GM12875 (cell line): Measurements from ENCODE around the gene FAM199X.

Experiments used
- H3K4me3 ChIP-seq: one replicate; pipeline ENCODE4 v1.5.1; 2011; ENCODE audit warnings: low read depth, low read length, control low read depth
- CTCF ChIP-seq: IDR thresholded peaks from 2 replicates; pipeline ENCODE4 v1.5.1; 2011; ENCODE audit warnings: low read depth, mild to moderate bottlenecking, control low read depth, inconsistent platforms, low read length, moderate library complexity, borderline replicate concordance; ENCODE audit not compliant: insufficient read depth

The FAM199X gene

GRCh38 chrX:104134583-104135261, 31.5 kb upstream of the FAM199X start:
- H3K4me3 ChIP-seq: no peak overlapping the region
- no peak for TF ChIP-seq CTCF

- H3K4me3 ChIP-seq: no peak overlapping the region
- TF ChIP-seq CTCF: no peak
Observed at GRCh38 chrX:104135677-104136076, 30.6 kb upstream of the FAM199X start.

GRCh38 chrX:104136241-104137019, 29.8 kb upstream of the FAM199X start:
- H3K4me3 ChIP-seq: no peak overlapping the region
- TF ChIP-seq CTCF: peak; percentile 71

- no peak for TF ChIP-seq CTCF
Observed at GRCh38 chrX:104137496-104137895, 28.8 kb upstream of the FAM199X start.

GRCh38 chrX:104141087-104141760, 25.0 kb upstream of the FAM199X start:
- no peak for TF ChIP-seq CTCF
- no peak overlapping the region for H3K4me3 ChIP-seq

More at GRCh38 chrX:104137496-104137895, 28.8 kb upstream of the FAM199X start:
- no peak overlapping the region for H3K4me3 ChIP-seq

- H3K4me3 ChIP-seq: no peak overlapping the region
- no peak for TF ChIP-seq CTCF
Observed at GRCh38 chrX:104151037-104151436, 15.2 kb upstream of the FAM199X start.
